H9 (cell line): Measurements from ENCODE around the gene COL11A1. TPM values are rescaled to one million over a fixed set of nuclear protein-coding genes. Genes with fewer than 3 reads are reported as not detected.

ENCODE experiments used
- DNase-seq: peaks from one replicate; pipeline ENCODE4 v3.0.0-alpha.2; 2017
- H2AFZ ChIP-seq: one replicate; pipeline ENCODE4 v1.6.1; 2013; ENCODE audit warnings: mild to moderate bottlenecking, low read length, control low read depth, moderate library complexity
- H2AK5ac ChIP-seq: 2 replicates; pipeline ENCODE4 v1.6.1; 2013; ENCODE audit warnings: low read length, control low read depth, mixed read lengths; ENCODE audit not compliant: insufficient read length
- H2BK120ac ChIP-seq: one replicate; pipeline ENCODE4 v1.6.1; 2013; ENCODE audit warnings: low read depth, mild to moderate bottlenecking, low read length, control low read depth, inconsistent platforms; ENCODE audit not compliant: poor library complexity, severe bottlenecking
- H2BK12ac ChIP-seq: 2 replicates; pipeline ENCODE4 v1.6.1; 2013; ENCODE audit warnings: low read length, control low read depth, mixed read lengths, low read depth; ENCODE audit not compliant: insufficient read length
- H2BK15ac ChIP-seq: 2 replicates; pipeline ENCODE4 v1.6.1; 2013; ENCODE audit warnings: low read depth, low read length, control low read depth
- H2BK20ac ChIP-seq: one replicate; pipeline ENCODE4 v1.6.1; 2013; ENCODE audit warnings: low read depth, mild to moderate bottlenecking, low read length, control low read depth, inconsistent platforms; ENCODE audit not compliant: poor library complexity, severe bottlenecking
- H2BK5ac ChIP-seq: 2 replicates; pipeline ENCODE4 v1.6.1; 2013; ENCODE audit warnings: low read length, control low read depth, mixed read lengths; ENCODE audit not compliant: insufficient read length
- H3K14ac ChIP-seq: 2 replicates; pipeline ENCODE4 v1.6.1; 2013; ENCODE audit warnings: low read length, control low read depth; ENCODE audit not compliant: insufficient read depth
- H3K18ac ChIP-seq: 2 replicates; pipeline ENCODE4 v1.6.1; 2013; ENCODE audit warnings: low read depth, mild to moderate bottlenecking, mixed read lengths, low read length, control low read depth; ENCODE audit not compliant: insufficient read length
- H3K23ac ChIP-seq: 2 replicates; pipeline ENCODE4 v1.6.1; 2013; ENCODE audit warnings: low read length, control low read depth, mixed read lengths, low read depth; ENCODE audit not compliant: insufficient read length
- H3K23me2 ChIP-seq: 2 replicates; pipeline ENCODE4 v1.6.1; 2013; ENCODE audit warnings: low read depth, mild to moderate bottlenecking, mixed read lengths, low read length, control low read depth; ENCODE audit not compliant: insufficient read length, poor library complexity, severe bottlenecking
- H3K27ac ChIP-seq: 2 replicates; pipeline ENCODE4 v1.5.1; 2013; ENCODE audit warnings: low read length, control low read depth, mixed read lengths, low read depth; ENCODE audit not compliant: insufficient read length
- H3K27me3 ChIP-seq: 2 replicates; pipeline ENCODE4 v1.6.1; 2013; ENCODE audit warnings: low read length, control low read depth, inconsistent platforms; ENCODE audit not compliant: insufficient read depth
- H3K4ac ChIP-seq: 2 replicates; pipeline ENCODE4 v1.6.1; 2013; ENCODE audit warnings: low read depth, mild to moderate bottlenecking, control low read depth, inconsistent platforms, low read length, moderate library complexity
- H3K4me1 ChIP-seq: 2 replicates; pipeline ENCODE4 v1.6.1; 2013; ENCODE audit warnings: low read length, control low read depth, inconsistent platforms; ENCODE audit not compliant: insufficient read depth
- H3K4me2 ChIP-seq: 2 replicates; pipeline ENCODE4 v1.6.1; 2013; ENCODE audit warnings: low read length, control low read depth, mixed read lengths; ENCODE audit not compliant: insufficient read length, insufficient read depth
- H3K56ac ChIP-seq: 2 replicates; pipeline ENCODE4 v1.6.1; 2013; ENCODE audit warnings: low read depth, mild to moderate bottlenecking, mixed read lengths, low read length, control low read depth; ENCODE audit not compliant: insufficient read length
- H3K79me1 ChIP-seq: 2 replicates; pipeline ENCODE4 v1.6.1; 2013; ENCODE audit warnings: low read depth, mild to moderate bottlenecking, moderate library complexity, low read length, control low read depth, inconsistent platforms; ENCODE audit not compliant: insufficient read depth, poor library complexity, severe bottlenecking
- H3K79me2 ChIP-seq: 2 replicates; pipeline ENCODE4 v1.6.1; 2013; ENCODE audit warnings: low read length, control low read depth, inconsistent platforms; ENCODE audit not compliant: insufficient read depth
- H3K9ac ChIP-seq: 2 replicates; pipeline ENCODE4 v1.6.1; 2013; ENCODE audit warnings: low read length, control low read depth, mixed read lengths; ENCODE audit not compliant: insufficient read length; ENCODE audit errors: extremely low read depth
- H3K9me3 ChIP-seq: one replicate; pipeline ENCODE4 v1.6.1; 2013; ENCODE audit warnings: low read depth, low read length, inconsistent platforms; ENCODE audit not compliant: control insufficient read depth
- H3T11ph ChIP-seq: one replicate; pipeline ENCODE4 v1.6.1; 2013; ENCODE audit warnings: mild to moderate bottlenecking, low read length, control low read depth, inconsistent platforms
- H4K20me1 ChIP-seq: one replicate; pipeline ENCODE4 v1.6.1; 2013; ENCODE audit not compliant: control insufficient read depth, insufficient read length, insufficient read depth
- H4K5ac ChIP-seq: 2 replicates; pipeline ENCODE4 v1.6.1; 2013; ENCODE audit warnings: low read depth, mild to moderate bottlenecking, mixed read lengths, low read length, control low read depth; ENCODE audit not compliant: insufficient read length
- H4K8ac ChIP-seq: replicated peaks from 2 replicates; pipeline ENCODE4 v1.6.1; 2013; ENCODE audit warnings: low read length, control low read depth, mixed read lengths, low read depth; ENCODE audit not compliant: insufficient read length
- H4K91ac ChIP-seq: 2 replicates; pipeline ENCODE4 v1.6.1; 2013; ENCODE audit warnings: low read depth, mild to moderate bottlenecking, moderate library complexity, mixed read lengths, low read length, control low read depth; ENCODE audit not compliant: insufficient read length
- H3K27ac Mint-ChIP-seq, 3 experiments: 2 replicates in 2 of 3; 3 replicates in 1 of 3; pipeline ENCODE4 v1.8.0; 2020 to 2021; ENCODE audit warnings: mixed read lengths in 3 of 3, mild to moderate bottlenecking in 1 of 3, moderate library complexity in 1 of 3
- H3K27me3 Mint-ChIP-seq: 2 replicates; pipeline ENCODE4 v1.8.0; 2021; ENCODE audit warnings: low read depth, mild to moderate bottlenecking, moderate library complexity, mixed read lengths
- H3K36me3 Mint-ChIP-seq, 3 experiments: 2 replicates in 2 of 3; 3 replicates in 1 of 3; pipeline ENCODE4 v1.8.0; 2020 to 2021; ENCODE audit warnings: low read depth in 3 of 3, mixed read lengths in 3 of 3; ENCODE audit not compliant: insufficient read depth in 1 of 3
- H3K4me1 Mint-ChIP-seq, 2 experiments: 2 replicates each; pipeline ENCODE4 v1.8.0; 2020; ENCODE audit warnings: mixed read lengths in 2 of 2
- H3K4me3 Mint-ChIP-seq, 2 experiments: 2 replicates in 1 of 2; 3 replicates in 1 of 2; pipeline ENCODE4 v1.8.0; 2020 to 2021; ENCODE audit warnings: mild to moderate bottlenecking in 2 of 2, mixed read lengths in 2 of 2, moderate library complexity in 1 of 2
- H3K9me3 Mint-ChIP-seq, 2 experiments: 2 replicates in 1 of 2; 3 replicates in 1 of 2; pipeline ENCODE4 v1.8.0; 2020; ENCODE audit warnings: mild to moderate bottlenecking in 2 of 2, mixed read lengths in 2 of 2, moderate library complexity in 1 of 2
- CTCF ChIP-seq: fragments of 200-600 bp; sonication (generic); conservative IDR thresholded peaks from 3 replicates; pipeline ENCODE4 v1.8.0; 2021; ENCODE audit warnings: antibody characterized with exemption, mild to moderate bottlenecking
- WGBS: extraction: QIAGEN DNeasy Blood & Tissue Kit; methylation state at CpG from one replicate; pipeline ENCODE4 v1.1.7; 2013; ENCODE audit warnings: missing lambda C conversion rate, low lambda C conversion rate, mixed read lengths; ENCODE audit not compliant: insufficient read length; ENCODE audit errors: extremely low coverage; 5-methylcytosine and 5-hydroxymethylcytosine counted together
- total RNA-seq: library from RNA; stranded (reverse); gene quantifications from 2 replicates; pipeline ENCODE4 v1.2.1, GENCODE V29; 2021

Gene COL11A1
- total RNA-seq, 1 experiment from 2014 or later: 7.5 TPM

GRCh38 chr1:102837551-102837950, 270.8 kb downstream of the COL11A1 start:
- H3K4me3 Mint-ChIP-seq: no peak overlapping the region
- Histone ChIP-seq H3K9me3 (peaks cover 9% of the 10 kb centered on the region), H2BK5ac (no peak overlapping the region), H4K20me1 (no peaks in the 10 kb centered on the region), H3K27me3 (no peaks in the 10 kb centered on the region), H3K23ac (no peak overlapping the region), H3K4ac (no peak overlapping the region), H2AFZ (no peak overlapping the region), H3K14ac (no peak overlapping the region), H3K4me1 (no peaks in the 10 kb centered on the region), H3K9ac (no peak overlapping the region), H2BK15ac (no peak overlapping the region), H3T11ph (no peak overlapping the region), H2BK120ac (no peak overlapping the region), H4K91ac (no peak overlapping the region), H4K8ac (no peak overlapping the region), H3K4me2 (no peak overlapping the region), H3K56ac (no peak overlapping the region), H3K79me2 (no peaks in the 10 kb centered on the region), H3K27ac (no peak overlapping the region), H3K23me2 (no peaks in the 10 kb centered on the region), H4K5ac (no peak overlapping the region), H2AK5ac (no peak overlapping the region), H3K18ac (no peak overlapping the region), H2BK12ac (no peak overlapping the region), H3K79me1 (no peaks in the 10 kb centered on the region), H2BK20ac (no peak overlapping the region)
- H3K9me3 Mint-ChIP-seq: peaks cover 8% of the 10 kb centered on the region in 2 experiments; a peak in 3 of 5 replicates
- peaks cover 0 to 11% (median 3%) of the 10 kb centered on the region in 3 experiments; a peak in 5 of 7 replicates for H3K36me3 Mint-ChIP-seq
- H3K27ac Mint-ChIP-seq: no peak overlapping the region
- no peak for DNase-seq
- no CpG with 5 or more reads among the region's 1 CpG for WGBS
- TF ChIP-seq CTCF: no peak
- H3K27me3 Mint-ChIP-seq: no peaks in the 10 kb centered on the region
- 0 out of 4 replicates have a peak, but pooled peaks cover 0 to 2% of the 10 kb centered on the region in 2 experiments for H3K4me1 Mint-ChIP-seq
